Esophagus muscularis mucosa (tissue), 4 donors: ENCODE results near the gene GREB1. TPM values are rescaled to one million over a fixed set of nuclear protein-coding genes. Genes with fewer than 3 reads are reported as not detected.

Source experiments
- DNase-seq: peaks from one replicate; pipeline ENCODE4 v3.0.0-alpha.2; 2017; ENCODE audit errors: extremely low spot score
- H3K27ac ChIP-seq, 4 donors: fragments of 200-600 bp; sonication (generic); replicated peaks in 1 of 4; 1 replicate in 3 of 4; 2 replicates in 1 of 4; pipeline ENCODE4 v1.5.1; 2016 to 2019; ENCODE audit warnings: mild to moderate bottlenecking in 1 of 4
- H3K27me3 ChIP-seq, 4 donors: fragments of 200-600 bp; sonication (generic); one replicate each; pipeline versions ENCODE4 v1.5.1 to v1.6.0; 2016 to 2019
- H3K36me3 ChIP-seq, 4 donors: fragments of 200-600 bp; sonication (generic); one replicate each; pipeline ENCODE4 v1.5.1; 2016 to 2019
- H3K4me1 ChIP-seq, 4 donors: fragments of 200-600 bp; sonication (generic); one replicate each; pipeline ENCODE4 v1.5.1; 2016 to 2019
- H3K4me3 ChIP-seq, 4 donors: fragments of 200-600 bp; sonication (generic); 1 replicate in 2 of 4; 2 replicates in 2 of 4; pipeline ENCODE4 v1.5.1; 2016 to 2019; ENCODE audit warnings: mild to moderate bottlenecking in 4 of 4, moderate library complexity in 1 of 4
- H3K9me3 ChIP-seq, 4 donors: fragments of 200-600 bp; sonication (generic); 1 replicate in 3 of 4; 2 replicates in 1 of 4; pipeline ENCODE4 v1.5.1; 2016 to 2019
- CTCF ChIP-seq, 3 experiments: fragments of 200-600 bp in 2 of 3; fragments of 450-650 bp in 1 of 3; sonication (generic) in 2 of 3; IDR thresholded peaks; one replicate each; pipeline ENCODE4 v1.5.1; 2017 to 2019; ENCODE audit warnings: antibody characterized with exemption in 3 of 3, mild to moderate bottlenecking in 2 of 3, moderate library complexity in 1 of 3
- EP300 ChIP-seq: sonication (generic); formaldehyde crosslinking; IDR thresholded peaks from one replicate; pipeline ENCODE4 v1.6.1; 2017; ENCODE audit warnings: antibody characterized with exemption
- POLR2A ChIP-seq: fragments of 450-650 bp; IDR thresholded peaks from one replicate; pipeline ENCODE4 v1.6.1; 2017; ENCODE audit warnings: antibody characterized with exemption, moderate library complexity, mild to moderate bottlenecking, low read depth
- POLR2AphosphoS5 ChIP-seq, 2 donors: sonication (generic); formaldehyde crosslinking; IDR thresholded peaks; one replicate each; pipeline ENCODE4 v1.6.1; 2017; ENCODE audit warnings: antibody characterized with exemption in 2 of 2
- WGBS: methylation state at CpG from one replicate; pipeline ENCODE4 v1.1.5; 2018; 5-methylcytosine and 5-hydroxymethylcytosine counted together
- intact Hi-C: fragments of 100-400 bp; cut with DNase I; formaldehyde crosslinking; loops from one replicate; pipeline ENCODE4 v1.15.1; 2023
- total RNA-seq, 4 donors: library from RNA; depleted of rRNA; stranded (reverse); fragments of >200 nt; gene quantifications; one replicate each; pipeline versions ENCODE4 v1.1.0 to v1.2.1, GENCODE V29; 2016

GREB1 gene
- total RNA-seq, 4 donors from 2014 or later = 3.7 to 11.0 (median 7.7) TPM

- Histone ChIP-seq H3K9me3 (no peaks in the 10 kb centered on the region), H3K4me1 (peaks cover 13 to 36% (median 28%) of the 10 kb centered on the region in 4 donors), H3K36me3 (no peaks in the 10 kb centered on the region), H3K4me3 (no peak overlapping the region), H3K27me3 (peaks cover 0 to 4% (median 0%) of the 10 kb centered on the region in 4 donors), H3K27ac (no peak overlapping the region)
- intact Hi-C loops = loop anchor here (10.0 kb wide), 1 partner anchor 445 kb away; a partner anchor contains a TSS
- WGBS = 87% methylated on average over 10 of the region's 10 CpGs
- DNase-seq = no peak
- TF ChIP-seq CTCF (IDR thresholded peaks at IDR 0.05) = no peak
- no peak for TF ChIP-seq POLR2AphosphoS5 (IDR thresholded peaks at IDR 0.05)
- no peak for TF ChIP-seq POLR2A
- TF ChIP-seq EP300 = no peak
Measured at GRCh38 chr2:11579867-11580659, 46.2 kb downstream of the GREB1 start.

GRCh38 chr2:11580697-11581096, 46.9 kb downstream of the GREB1 start:
- Histone ChIP-seq H3K9me3 (no peaks in the 10 kb centered on the region), H3K4me1 (peaks cover 13 to 36% (median 28%) of the 10 kb centered on the region in 4 donors), H3K4me3 (no peak overlapping the region), H3K27ac (peak overlapping the region in 1 of 4 donors; percentile 33), H3K36me3 (no peaks in the 10 kb centered on the region), H3K27me3 (peaks cover 0 to 4% (median 0%) of the 10 kb centered on the region in 4 donors)
- WGBS = 94% methylated on average over 11 of the region's 12 CpGs
- TF ChIP-seq CTCF (IDR thresholded peaks at IDR 0.05) (no peak), EP300 (no peak), POLR2A (no peak), POLR2AphosphoS5 (IDR thresholded peaks at IDR 0.05) (no peak)
- DNase-seq = no peak
- intact Hi-C loops = loop anchor here (10.0 kb wide), 1 partner anchor 446 kb away; a partner anchor contains a TSS

GRCh38 chr2:11581124-11581796, 47.4 kb downstream of the GREB1 start:
- intact Hi-C loops = loop anchor here (10.0 kb wide), 1 partner anchor 446 kb away; a partner anchor contains a TSS
- no peaks in the 10 kb centered on the region for H3K36me3 ChIP-seq
- H3K4me3 ChIP-seq = no peak overlapping the region
- H3K9me3 ChIP-seq = no peaks in the 10 kb centered on the region
- TF ChIP-seq POLR2A (no peak), POLR2AphosphoS5 (IDR thresholded peaks at IDR 0.05) (peak in 1 of 2 donors; percentile 40), CTCF (IDR thresholded peaks at IDR 0.05) (no peak)
- H3K4me1 ChIP-seq = peaks cover 13 to 36% (median 28%) of the 10 kb centered on the region in 4 donors
- no peak for DNase-seq
- peaks cover 0 to 4% (median 0%) of the 10 kb centered on the region in 4 donors for H3K27me3 ChIP-seq
- peak overlapping the region in 1 of 4 donors; percentile 62 for H3K27ac ChIP-seq
- 82% methylated on average over 9 of the region's 9 CpGs for WGBS

- DNase-seq = no peak
- intact Hi-C loops = loop anchor here (10.0 kb wide), 1 partner anchor 447 kb away; a partner anchor contains a TSS
- 88% methylated on average over 11 of the region's 19 CpGs for WGBS
Measured at GRCh38 chr2:11581797-11582611, 48.2 kb downstream of the GREB1 start.

More at GRCh38 chr2:11581797-11582611, 48.2 kb downstream of the GREB1 start:
- no peak overlapping the region for H3K4me3 ChIP-seq
- TF ChIP-seq EP300 (no peak), CTCF (IDR thresholded peaks at IDR 0.05) (no peak), POLR2A (no peak), POLR2AphosphoS5 (IDR thresholded peaks at IDR 0.05) (no peak)
- H3K27ac ChIP-seq = peak overlapping the region; percentile 10 to 62 (median 28)
- H3K4me1 ChIP-seq = peaks cover 13 to 36% (median 28%) of the 10 kb centered on the region in 4 donors
- H3K27me3 ChIP-seq = peaks cover 0 to 4% (median 0%) of the 10 kb centered on the region in 4 donors
- H3K36me3 ChIP-seq = no peaks in the 10 kb centered on the region
- H3K9me3 ChIP-seq = no peaks in the 10 kb centered on the region
